PC-9 (cell line): ENCODE data around the gene DAZAP2. TPM values are rescaled to one million over a fixed set of nuclear protein-coding genes. Genes with fewer than 3 reads are reported as not detected.

ENCODE experiments used
- BruUV-seq: library from RNA; stranded (reverse); fragments of 400-500 nt; replicated peaks from 2 replicates; lab custom pipeline; 2021; lab: Mats Ljungman, UMichigan
- CTCF ChIA-PET: fragments of 300-600 bp; sonication (Branson Sonifier 250); formaldehyde crosslinking; loops from one replicate; lab custom pipeline; 2022; ENCODE audit warnings: antibody characterized with exemption; lab: Charles Lee
- POLR2A ChIA-PET: fragments of 300-600 bp; sonication (Branson Sonifier 250); formaldehyde crosslinking; loops from one replicate; lab custom pipeline; 2022; ENCODE audit warnings: antibody characterized with exemption; ENCODE audit not compliant: unreplicated experiment; lab: Charles Lee
- DNase-seq, 2 experiments: peaks; one replicate each; pipeline versions ENCODE4 v3.0.0 to v3.0.0-alpha.2; 2015 to 2022; ENCODE audit warnings: mixed read lengths in 1 of 2
- H2AFZ ChIP-seq: fragments of 200-600 bp; sonication (generic); 2 replicates; pipeline ENCODE4 v1.8.1; 2017; ENCODE audit warnings: antibody characterized with exemption
- H3F3A ChIP-seq: fragments of 200-600 bp; sonication (generic); 2 replicates; pipeline ENCODE4 v1.8.1; 2017; ENCODE audit warnings: antibody characterized with exemption, mild to moderate bottlenecking, low read depth; ENCODE audit not compliant: insufficient read depth
- H3K27ac ChIP-seq: fragments of 200-600 bp; sonication (generic); 2 replicates; pipeline ENCODE4 v1.6.1; 2016; ENCODE audit warnings: mixed run types
- H3K27me3 ChIP-seq: fragments of 200-600 bp; sonication (generic); 2 replicates; pipeline ENCODE4 v1.6.1; 2016; ENCODE audit warnings: low read depth, mixed run types; ENCODE audit not compliant: insufficient read depth
- H3K36me3 ChIP-seq: fragments of 200-600 bp; sonication (generic); 2 replicates; pipeline ENCODE4 v1.6.1; 2016; ENCODE audit warnings: low read depth, mixed run types
- H3K4me1 ChIP-seq: fragments of 200-600 bp; sonication (generic); replicated peaks from 2 replicates; pipeline ENCODE4 v1.6.1; 2016; ENCODE audit warnings: mixed run types; ENCODE audit not compliant: insufficient read depth
- H3K4me2 ChIP-seq: fragments of 200-600 bp; sonication (generic); 2 replicates; pipeline ENCODE4 v1.6.1; 2017; ENCODE audit warnings: mixed run types
- H3K4me3 ChIP-seq: fragments of 200-600 bp; sonication (generic); 2 replicates; pipeline ENCODE4 v1.6.1; 2016; ENCODE audit warnings: mixed run types
- H3K79me2 ChIP-seq: fragments of 200-600 bp; sonication (generic); 2 replicates; pipeline ENCODE4 v1.6.1; 2017; ENCODE audit warnings: low read depth, mixed run types
- H3K9me2 ChIP-seq: fragments of 200-600 bp; sonication (generic); 2 replicates; pipeline ENCODE4 v1.8.1; 2017; ENCODE audit warnings: mild to moderate bottlenecking; ENCODE audit not compliant: insufficient read depth
- H3K9me3 ChIP-seq: fragments of 200-600 bp; sonication (generic); 2 replicates; pipeline ENCODE4 v1.8.1; 2016; ENCODE audit warnings: low read depth; ENCODE audit not compliant: insufficient read depth
- H4K20me1 ChIP-seq: fragments of 200-600 bp; sonication (generic); 2 replicates; pipeline ENCODE4 v1.8.1; 2017; ENCODE audit not compliant: insufficient read depth
- CTCF ChIP-seq: fragments of 200-600 bp; sonication (generic); conservative IDR thresholded peaks from 2 replicates; pipeline ENCODE4 v1.6.1; 2017; ENCODE audit warnings: mixed run types, antibody characterized with exemption, mild to moderate bottlenecking, moderate library complexity
- EZH2 ChIP-seq: fragments of 200-600 bp; sonication (generic); IDR thresholded peaks from 2 replicates; pipeline ENCODE4 v1.8.0; 2017; ENCODE audit warnings: antibody characterized with exemption, low read depth
- intact Hi-C: fragments of 100-400 bp; cut with micrococcal nuclease; formaldehyde crosslinking; loops from one replicate; pipeline ENCODE4 v1.10.0; 2022; ENCODE audit not compliant: unreplicated experiment
- total RNA-seq: library from RNA; stranded (reverse); gene quantifications from 2 replicates; pipeline ENCODE4 v1.2.3, GENCODE V29; 2021

Gene DAZAP2
- total RNA-seq, 1 experiment from 2014 or later, result 154 TPM

GRCh38 chr12:51229116-51229809, 9.4 kb upstream of the DAZAP2 start:
- POLR2A ChIA-PET, result no interaction called here
- H3K4me3 ChIP-seq, result no peak overlapping the region

GRCh38 chr12:51232642-51233041, 6.0 kb upstream of the DAZAP2 start:
- Histone ChIP-seq H3K27me3 (no peaks in the 10 kb centered on the region), H2AFZ (no peak overlapping the region), H3K9me3 (no peaks in the 10 kb centered on the region), H3K4me2 (no peak overlapping the region), H3K36me3 (no peaks in the 10 kb centered on the region), H3K9me2 (no peaks in the 10 kb centered on the region), H3K4me3 (no peak overlapping the region), H3K4me1 (no peaks in the 10 kb centered on the region), H4K20me1 (no peaks in the 10 kb centered on the region), H3F3A (no peaks in the 10 kb centered on the region), H3K79me2 (no peaks in the 10 kb centered on the region), H3K27ac (no peak overlapping the region)
- POLR2A ChIA-PET, result interaction anchor here (0.7 kb wide), 1 partner anchor 104 kb away, joined by 11 read pairs; no protein-coding TSS in a partner anchor
- CTCF ChIA-PET, result no interaction called here
- TF ChIP-seq EZH2 (no peak), CTCF (no peak)
- no peak for DNase-seq
- BruUV-seq, result no TSS peak
- intact Hi-C loops, result no loop called here

More at GRCh38 chr12:51229116-51229809, 9.4 kb upstream of the DAZAP2 start:
- H3K79me2 ChIP-seq, result no peaks in the 10 kb centered on the region
- TF ChIP-seq EZH2 (no peak), CTCF (no peak)
- BruUV-seq, result no TSS peak
- CTCF ChIA-PET, result no interaction called here
- H3K4me2 ChIP-seq, result no peak overlapping the region
- no peaks in the 10 kb centered on the region for H3F3A ChIP-seq
- no peaks in the 10 kb centered on the region for H3K36me3 ChIP-seq
- no peaks in the 10 kb centered on the region for H3K27me3 ChIP-seq
- no peaks in the 10 kb centered on the region for H3K4me1 ChIP-seq
- no peaks in the 10 kb centered on the region for H4K20me1 ChIP-seq
- intact Hi-C loops, result no loop called here
- H3K27ac ChIP-seq, result no peak overlapping the region
- DNase-seq, result no peak
- no peak overlapping the region for H2AFZ ChIP-seq
- H3K9me2 ChIP-seq, result no peaks in the 10 kb centered on the region
- H3K9me3 ChIP-seq, result no peaks in the 10 kb centered on the region

DNA sequence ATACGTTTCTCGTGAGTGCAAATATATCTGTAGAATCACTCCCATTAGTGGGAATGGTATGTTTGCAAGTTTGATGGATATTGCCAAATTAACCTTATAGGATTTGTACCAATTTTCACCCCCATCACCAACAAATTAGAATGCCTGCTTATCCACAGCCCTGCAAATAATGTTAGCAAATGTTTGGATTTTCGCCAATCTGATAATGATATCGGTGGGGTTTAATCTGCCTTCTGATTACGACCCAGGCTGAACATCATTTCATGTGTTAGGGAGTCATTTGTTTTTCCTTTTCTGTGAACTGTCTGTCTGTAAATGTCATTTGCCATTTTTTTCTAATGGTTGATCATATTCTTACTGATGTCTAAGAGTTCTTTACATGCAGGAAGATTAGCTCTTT, 4.1 kb upstream of the DAZAP2 start:
- H3K36me3 ChIP-seq, result no peaks in the 10 kb centered on the region
- H3K27me3 ChIP-seq, result no peaks in the 10 kb centered on the region
- peaks cover 4% of the 10 kb centered on the region; the same call in 1 of the 2 replicates for H3K4me1 ChIP-seq
- peaks cover 1% of the 10 kb centered on the region; the same call in 1 of the 2 replicates for H4K20me1 ChIP-seq
- H2AFZ ChIP-seq, result no peak overlapping the region
- no peak for DNase-seq
- BruUV-seq, result no TSS peak
- H3K4me3 ChIP-seq, result no peak overlapping the region
- POLR2A ChIA-PET, result no interaction called here
- H3K9me3 ChIP-seq, result no peaks in the 10 kb centered on the region
- no peak overlapping the region for H3K4me2 ChIP-seq
- H3K79me2 ChIP-seq, result peaks cover 5% of the 10 kb centered on the region
- TF ChIP-seq EZH2, result no peak
- no peak for TF ChIP-seq CTCF
- H3K27ac ChIP-seq, result no peak overlapping the region
- intact Hi-C loops, result no loop called here
- CTCF ChIA-PET, result no interaction called here
- peaks cover 8% of the 10 kb centered on the region for H3F3A ChIP-seq
- H3K9me2 ChIP-seq, result no peaks in the 10 kb centered on the region
